HCT116 (cell line): ENCODE data around the gene FOXA1. TPM values are rescaled to one million over a fixed set of nuclear protein-coding genes. Genes with fewer than 3 reads are reported as not detected.
A peak's percentile ranks its signal among the peaks of the same experiment; 100 is the strongest.

Source experiments
- ATAC-seq: fragments of 200-7000 bp; cut with Tn5 transposase; 2 replicates; pipeline ENCODE4 v1.9.1; 2020; ENCODE audit warnings: mild to moderate bottlenecking, moderate library complexity
- Bru-seq: library from RNA; stranded (reverse); fragments of 400-500 nt; gene quantifications from one replicate; lab custom pipeline; 2021; lab: Mats Ljungman, UMichigan
- BruChase-seq, 2 experiments: library from RNA; stranded (reverse); fragments of 400-500 nt; gene quantifications; one replicate each; lab custom pipeline; 2021; lab: Mats Ljungman, UMichigan
- BruUV-seq: library from RNA; stranded (reverse); fragments of 400-500 nt; replicated peaks from 2 replicates; lab custom pipeline; 2021; lab: Mats Ljungman, UMichigan
- CTCF ChIA-PET: fragments of 300-600 bp; sonication (Branson Sonifier 250); formaldehyde crosslinking; loops from one replicate; lab custom pipeline; 2021; ENCODE audit warnings: antibody characterized with exemption; lab: Charles Lee
- POLR2A ChIA-PET: fragments of 300-600, 350-600 bp; sonication (Branson Sonifier 250); formaldehyde crosslinking; loops from one replicate; lab custom pipeline; 2021; ENCODE audit warnings: antibody characterized with exemption; lab: Charles Lee
- RAD21 ChIA-PET, 2 experiments: fragments of 300-600 bp; sonication (Branson Sonifier 250); formaldehyde crosslinking; loops; one replicate each; lab custom pipeline; 2023; ENCODE audit warnings: low total read pairs in 2 of 2; ENCODE audit not compliant: uncharacterized antibody in 2 of 2, unreplicated experiment in 2 of 2, low non-redundant PET in 1 of 2; lab: Charles Lee
- DNase-seq: peaks from one replicate; pipeline ENCODE4 v3.0.0-alpha.2; 2010; ENCODE audit warnings: low read depth, low spot score
- H2AFZ ChIP-seq: fragments of 200-600 bp; shearing (Covaris generic), sonication (generic); 2 replicates; pipeline ENCODE4 v1.6.1; 2017; ENCODE audit warnings: low read depth, mixed run types, mixed read lengths, antibody characterized with exemption, low read length; ENCODE audit not compliant: poor library complexity, severe bottlenecking
- H3K27ac ChIP-seq: 2 replicates; pipeline ENCODE4 v1.5.1; 2012; ENCODE audit warnings: low read depth, low read length
- H3K27me3 ChIP-seq: fragments of 200-600 bp; sonication (generic); 2 replicates; pipeline ENCODE4 v1.6.1; 2016; ENCODE audit warnings: mixed run types, low read length, mixed read lengths; ENCODE audit not compliant: insufficient read depth
- H3K36me3 ChIP-seq, 2 experiments: fragments of 200-500 bp in 1 of 2; fragments of 200-600 bp in 1 of 2; sonication (Bioruptor generic) in 1 of 2; sonication (generic) in 1 of 2; 2 replicates each; pipeline versions ENCODE4 v1.5.1 to v1.6.1; 2014 to 2016; ENCODE audit warnings: low read length in 2 of 2, inconsistent platforms in 1 of 2, mixed read lengths in 1 of 2, mixed run types in 1 of 2; ENCODE audit not compliant: insufficient read depth in 2 of 2, control insufficient read depth in 1 of 2
- H3K4me1 ChIP-seq, 2 experiments: fragments of 200-600 bp in 1 of 2; sonication (generic) in 1 of 2; 2 replicates each; pipeline versions ENCODE4 v1.5.1 to v1.6.1; 2012 to 2017; ENCODE audit warnings: low read length in 2 of 2, inconsistent platforms in 1 of 2, mild to moderate bottlenecking in 1 of 2, mixed read lengths in 1 of 2, mixed run types in 1 of 2, moderate library complexity in 1 of 2; ENCODE audit not compliant: insufficient read depth in 2 of 2, control insufficient read depth in 1 of 2
- H3K4me2 ChIP-seq: fragments of 200-600 bp; sonication (generic); 2 replicates; pipeline ENCODE4 v1.6.1; 2017; ENCODE audit warnings: mixed run types, low read length, mixed read lengths
- H3K4me3 ChIP-seq, 2 experiments: fragments of 200-600 bp in 1 of 2; sonication (generic) in 1 of 2; replicated peaks in 1 of 2; 2 replicates each; pipeline ENCODE4 v1.5.1; 2011 to 2016; ENCODE audit warnings: low read length in 2 of 2, control low read depth in 1 of 2, low read depth in 1 of 2, mild to moderate bottlenecking in 1 of 2, mixed read lengths in 1 of 2, mixed run types in 1 of 2
- H3K79me2 ChIP-seq: fragments of 200-600 bp; sonication (generic); 2 replicates; pipeline ENCODE4 v1.6.1; 2017; ENCODE audit warnings: mild to moderate bottlenecking, mixed run types, low read length, moderate library complexity, mixed read lengths; ENCODE audit not compliant: insufficient read depth
- H3K9ac ChIP-seq: fragments of 200-600 bp; sonication (generic); 2 replicates; pipeline ENCODE4 v1.6.1; 2016; ENCODE audit warnings: low read length, mixed read lengths
- H3K9me2 ChIP-seq: fragments of 200-600 bp; sonication (generic), shearing (Covaris generic); 2 replicates; pipeline ENCODE4 v1.6.1; 2017; ENCODE audit warnings: mixed run types, mild to moderate bottlenecking, moderate library complexity; ENCODE audit not compliant: insufficient read depth
- H3K9me3 ChIP-seq, 2 experiments: fragments of 200-500 bp in 1 of 2; fragments of 200-600 bp in 1 of 2; sonication (Bioruptor generic) in 1 of 2; sonication (generic) in 1 of 2; 2 replicates each; pipeline ENCODE4 v1.6.1; 2014 to 2017; ENCODE audit warnings: low read length in 2 of 2, mixed read lengths in 2 of 2, inconsistent platforms in 1 of 2, low read depth in 1 of 2, mild to moderate bottlenecking in 1 of 2, mixed run types in 1 of 2, moderate library complexity in 1 of 2; ENCODE audit not compliant: control insufficient read depth in 1 of 2, insufficient read depth in 1 of 2
- H4K20me1 ChIP-seq: fragments of 200-600 bp; sonication (generic), shearing (Covaris generic); 2 replicates; pipeline ENCODE4 v1.6.1; 2017; ENCODE audit warnings: mixed run types, mild to moderate bottlenecking, moderate library complexity; ENCODE audit not compliant: insufficient read depth
- CBX3 ChIP-seq: IDR thresholded peaks from 2 replicates; pipeline ENCODE4 v1.6.1; 2012; ENCODE audit warnings: low read depth
- CTCF ChIP-seq, 3 experiments: fragments of 200-600 bp in 1 of 3; sonication (generic) in 1 of 3; IDR thresholded peaks in 2 of 3; conservative IDR thresholded peaks in 1 of 3; 2 replicates each; pipeline ENCODE4 v1.5.1; 2012 to 2017; ENCODE audit warnings: low read depth in 2 of 3, low read length in 2 of 3, antibody characterized with exemption in 1 of 3, borderline replicate concordance in 1 of 3, control low read depth in 1 of 3, mild to moderate bottlenecking in 1 of 3, mixed read lengths in 1 of 3, mixed run types in 1 of 3, moderate library complexity in 1 of 3; ENCODE audit not compliant: insufficient read depth in 1 of 3
- EGR1 ChIP-seq: IDR thresholded peaks from 2 replicates; pipeline ENCODE4 v1.6.1; 2012; ENCODE audit warnings: low read depth
- EZH2 ChIP-seq: fragments of 200-600 bp; sonication (generic); IDR thresholded peaks from 2 replicates; pipeline ENCODE4 v1.6.1; 2017; ENCODE audit warnings: antibody characterized with exemption, mixed run types
- FOSL1 ChIP-seq: IDR thresholded peaks from 2 replicates; pipeline ENCODE4 v1.6.1; 2012; ENCODE audit warnings: low read depth
- JUND ChIP-seq: IDR thresholded peaks from 2 replicates; pipeline ENCODE4 v1.6.1; 2012
- POLR2A ChIP-seq: IDR thresholded peaks from 2 replicates; pipeline ENCODE4 v1.7.0; 2011; ENCODE audit warnings: borderline replicate concordance; ENCODE audit not compliant: insufficient read depth, insufficient read length; ENCODE audit errors: extremely low read depth
- POLR2AphosphoS5 ChIP-seq: IDR thresholded peaks from 2 replicates; pipeline ENCODE4 v1.6.1; 2011; ENCODE audit warnings: mild to moderate bottlenecking, low read depth, low read length, moderate library complexity
- RAD21 ChIP-seq: IDR thresholded peaks from 2 replicates; pipeline ENCODE4 v1.6.1; 2012; ENCODE audit warnings: low read depth, mild to moderate bottlenecking
- REST ChIP-seq: IDR thresholded peaks from 2 replicates; pipeline ENCODE4 v1.6.1; 2012; ENCODE audit warnings: low read depth
- SIN3A ChIP-seq: IDR thresholded peaks from 2 replicates; pipeline ENCODE4 v1.6.1; 2012; ENCODE audit warnings: low read depth
- SP1 ChIP-seq: IDR thresholded peaks from 2 replicates; pipeline ENCODE4 v1.6.1; 2012; ENCODE audit warnings: low read depth
- TCF7L2 ChIP-seq: IDR thresholded peaks from 2 replicates; pipeline ENCODE4 v1.7.0; 2011; ENCODE audit warnings: borderline replicate concordance, inconsistent platforms; ENCODE audit not compliant: insufficient read depth, insufficient read length; ENCODE audit errors: extremely low read depth
- YY1 ChIP-seq: IDR thresholded peaks from 2 replicates; pipeline ENCODE4 v1.6.1; 2011; ENCODE audit warnings: low read length, low read depth, moderate library complexity, mild to moderate bottlenecking; ENCODE audit not compliant: insufficient replicate concordance; ENCODE audit errors: extremely low read depth
- ZBTB33 ChIP-seq: IDR thresholded peaks from 2 replicates; pipeline ENCODE4 v1.6.1; 2011; ENCODE audit warnings: mild to moderate bottlenecking, low read length, moderate library complexity; ENCODE audit not compliant: insufficient replicate concordance; ENCODE audit errors: extremely low read depth
- ZFX ChIP-seq: fragments of 450-650 bp; IDR thresholded peaks from 2 replicates; pipeline ENCODE4 v1.6.1; 2017
- ZNF274 ChIP-seq: fragments of 200-500 bp; sonication (Bioruptor generic); IDR thresholded peaks from 2 replicates; pipeline ENCODE4 v1.6.1; 2014; ENCODE audit warnings: mild to moderate bottlenecking, low read depth, low read length, inconsistent platforms
- intact Hi-C: fragments of 100-400 bp; cut with micrococcal nuclease; formaldehyde crosslinking; loops from 2 replicates; pipeline ENCODE4 v1.10.0; 2022
- long read RNA-seq: library from polyadenylated mRNA; unstranded; transcript quantifications from one replicate; pipeline ENCODE4 v2.0.0, GENCODE V29; 2021; ENCODE audit not compliant: unreplicated experiment
- polyA plus RNA-seq: library from polyadenylated mRNA; unstranded; fragments of >200 nt; gene quantifications from 2 replicates; pipeline ENCODE4 v1.2.1, GENCODE V29; 2012; ENCODE audit warnings: missing spikeins
- total RNA-seq: library from RNA; stranded (reverse); gene quantifications from one replicate; pipeline ENCODE4 v1.2.1, GENCODE V29; 2021; ENCODE audit not compliant: unreplicated experiment

Gene FOXA1
- total RNA-seq, result 1.3 TPM
- 0.48 and 0.59 TPM in 2 replicates for polyA plus RNA-seq
- Bru-seq, nascent RNA, result percentile 40 among the genes with signal in this experiment
- percentile 44 among the genes with signal in this experiment for BruChase-seq, experiment 1, labeled RNA remaining after a 6-hour chase
- percentile 50 among the genes with signal in this experiment for BruChase-seq, experiment 2, labeled RNA remaining after a 2-hour chase
- long read RNA-seq, partial matches to known transcripts, result 0 of 2 reads
- long read RNA-seq, other reads (novel, unspliced or antisense), result 1 of 2 reads

GRCh38 chr14:37594971-37595808, at the start of gene FOXA1, which contains the start of gene TTC6:
Gene FOXA1, minus strand, starts transcription at chr14:37595249. Its CDS starts 277 bp downstream, at chr14:37594972.
Gene TTC6, plus strand, starts transcription at chr14:37595629. Its CDS starts 26,436 bp downstream, at chr14:37622065.
- Histone ChIP-seq H4K20me1 (no peaks in the 10 kb centered on the region), H3K27me3 (no peaks in the 10 kb centered on the region), H3K9me3 (no peaks in the 10 kb centered on the region), H3K9me2 (no peaks in the 10 kb centered on the region), H3K4me1 (peaks cover 5 to 14% of the 10 kb centered on the region in 2 experiments; a peak in 3 of 4 replicates)
- TF ChIP-seq TCF7L2, result no peak
- TF ChIP-seq EZH2, result no peak
- no peak for TF ChIP-seq ZNF274
- no peak for TF ChIP-seq POLR2AphosphoS5
- no peak for TF ChIP-seq YY1
- TF ChIP-seq CTCF (IDR thresholded peaks at IDR 0.05 in 2 of 3, conservative IDR thresholded peaks at IDR 0.05 in 1 of 3; ENCODE audit: borderline replicate concordance in 1 of 3, insufficient read depth in 1 of 3, low read depth in 2 of 3, low read length in 2 of 3), result no peak
- TF ChIP-seq RAD21, result no peak
- TF ChIP-seq REST, result no peak
- TF ChIP-seq ZFX, result no peak
- no peak for TF ChIP-seq ZBTB33
- no peak for TF ChIP-seq EGR1
- no peak for TF ChIP-seq JUND
- no peak for TF ChIP-seq CBX3
- no peak for TF ChIP-seq POLR2A
- TF ChIP-seq FOSL1, result no peak
- no peak for TF ChIP-seq SP1
- TF ChIP-seq SIN3A, result no peak
- TF ChIP-seq, all 23 proteins: peak for 0
- peak within 1 kb of the TSS; percentile 61 to 67 for H3K4me3 ChIP-seq
- intact Hi-C loops, result loop anchor here (1.0 kb wide), 1 partner anchor 349 kb away; no protein-coding TSS in a partner anchor
- DNase-seq (peak; percentile 31), ATAC-seq (peak; percentile 74)
- H3K79me2 ChIP-seq, result no peaks in the 10 kb centered on the region
- peak within 1 kb of the TSS; percentile 42; the same call in 1 of the 2 replicates for H3K27ac ChIP-seq
- RAD21 ChIA-PET, result interaction anchor here (0.7 kb wide), 2 partner anchors 192 to 934 kb away, joined by 3 read pairs; partner anchors contain the start of gene PAX9 (in 1 of the 2)
- BruUV-seq, result no TSS peak
- peak within 1 kb of the TSS; percentile 49 for H3K9ac ChIP-seq
- CTCF ChIA-PET, result interaction anchor here (0.7 to 1.3 kb wide), 5 partner anchors 341 to 365 kb away, joined by 3 to 4 read pairs (median 3); no protein-coding TSS in a partner anchor
- POLR2A ChIA-PET, result no interaction called here
- H2AFZ ChIP-seq, result peak within 1 kb of the TSS; percentile 77
- no peaks in the 10 kb centered on the region for H3K36me3 ChIP-seq
- H3K4me2 ChIP-seq, result peak within 1 kb of the TSS; percentile 97
